SK-N-MC (cell line): ENCODE results near the gene RASA3.

Experiments used
- EZH2 ChIP-seq: fragments of 200-600 bp; sonication (generic); IDR thresholded peaks from one replicate; pipeline ENCODE4 v1.6.1; 2017; ENCODE audit warnings: antibody characterized with exemption
- POLR2AphosphoS5 ChIP-seq: IDR thresholded peaks from 2 replicates; pipeline ENCODE4 v1.6.1; 2012; ENCODE audit warnings: mild to moderate bottlenecking, low read depth, low read length, borderline replicate concordance

- TF ChIP-seq POLR2AphosphoS5 (no peak), EZH2 (no peak)
These were observed 172.0 kb downstream of the RASA3 start for GRCh38 chr13:113960276-113960948.
